Neural cell (in vitro differentiated cells): ENCODE measurements around the gene SPATA32. TPM values are rescaled to one million over a fixed set of nuclear protein-coding genes. Genes with fewer than 3 reads are reported as not detected.

Experiments
- H2AFZ ChIP-seq: fragments of 200-600, 300-800 bp; sonication (generic), shearing (Covaris generic); 2 replicates; pipeline ENCODE4 v1.6.0; 2014; ENCODE audit warnings: low read depth, mild to moderate bottlenecking, antibody characterized with exemption, low read length, moderate library complexity
- H3F3A ChIP-seq: fragments of 200-600 bp; shearing (Covaris generic); 2 replicates; pipeline ENCODE4 v1.6.1; 2016; ENCODE audit warnings: mild to moderate bottlenecking, moderate library complexity, mixed read lengths, antibody characterized with exemption, low read length; ENCODE audit not compliant: insufficient read depth, poor library complexity, severe bottlenecking
- H3K27ac ChIP-seq: fragments of 200-600, 300-800 bp; sonication (generic), shearing (Covaris generic); 2 replicates; pipeline ENCODE4 v1.5.1; 2014; ENCODE audit warnings: mild to moderate bottlenecking, low read length, moderate library complexity
- H3K27me3 ChIP-seq: fragments of 300-800, 200-600 bp; sonication (generic), shearing (Covaris generic); 2 replicates; pipeline ENCODE4 v1.6.0; 2014; ENCODE audit warnings: mild to moderate bottlenecking, low read depth, low read length, moderate library complexity; ENCODE audit not compliant: insufficient read depth
- H3K36me3 ChIP-seq: fragments of 300-800, 200-600 bp; sonication (generic), shearing (Covaris generic); 2 replicates; pipeline ENCODE4 v1.5.1; 2014; ENCODE audit warnings: mild to moderate bottlenecking, antibody characterized with exemption, low read length, moderate library complexity; ENCODE audit not compliant: insufficient read depth
- H3K4me2 ChIP-seq: fragments of 300-800, 200-600 bp; sonication (generic), shearing (Covaris generic); 2 replicates; pipeline ENCODE4 v1.6.0; 2014; ENCODE audit warnings: mild to moderate bottlenecking, low read length
- H3K4me3 ChIP-seq: fragments of 300-800, 200-600 bp; sonication (generic), shearing (Covaris generic); 2 replicates; pipeline ENCODE4 v1.5.1; 2014; ENCODE audit warnings: mild to moderate bottlenecking, low read length, moderate library complexity
- H3K79me2 ChIP-seq: fragments of 200-600 bp; shearing (Covaris generic); replicated peaks from 2 replicates; pipeline ENCODE4 v1.6.0; 2014; ENCODE audit warnings: mild to moderate bottlenecking, low read length, moderate library complexity; ENCODE audit not compliant: insufficient read depth
- H3K9ac ChIP-seq: fragments of 300-800, 200-600 bp; sonication (generic), shearing (Covaris generic); 2 replicates; pipeline ENCODE4 v1.6.1; 2016; ENCODE audit warnings: mild to moderate bottlenecking, low read length, mixed read lengths
- H3K9me2 ChIP-seq: fragments of 200-600 bp; shearing (Covaris generic); 2 replicates; pipeline ENCODE4 v1.6.1; 2016; ENCODE audit warnings: mild to moderate bottlenecking, low read length, mixed read lengths; ENCODE audit not compliant: insufficient read depth
- H3K9me3 ChIP-seq: fragments of 200-600, 300-800 bp; sonication (generic), shearing (Covaris generic); 2 replicates; pipeline ENCODE4 v1.6.1; 2016; ENCODE audit warnings: mild to moderate bottlenecking, mixed run types, low read length, moderate library complexity, mixed read lengths
- H4K20me1 ChIP-seq: fragments of 200-600 bp; shearing (Covaris generic); 2 replicates; pipeline ENCODE4 v1.6.1; 2016; ENCODE audit warnings: mild to moderate bottlenecking, mixed run types; ENCODE audit not compliant: insufficient read depth
- EP300 ChIP-seq: fragments of 450-650 bp; conservative IDR thresholded peaks from 2 replicates; pipeline ENCODE4 v1.6.1; 2014; ENCODE audit warnings: antibody characterized with exemption, mild to moderate bottlenecking, moderate library complexity; ENCODE audit not compliant: poor library complexity, severe bottlenecking
- EZH2 ChIP-seq: fragments of 200-600, 300-800 bp; shearing (Covaris generic), sonication (generic); IDR thresholded peaks from 2 replicates; pipeline ENCODE4 v1.6.1; 2014; ENCODE audit warnings: antibody characterized with exemption, low read length, borderline replicate concordance, mild to moderate bottlenecking; ENCODE audit not compliant: insufficient read depth, poor library complexity, severe bottlenecking
- MXI1 ChIP-seq: fragments of 450-650 bp; conservative IDR thresholded peaks from 2 replicates; pipeline ENCODE4 v1.6.1; 2014; ENCODE audit warnings: antibody characterized with exemption, mild to moderate bottlenecking; ENCODE audit not compliant: poor library complexity, severe bottlenecking
- POLR2AphosphoS5 ChIP-seq: IDR thresholded peaks from 2 replicates; pipeline ENCODE4 v1.6.1; 2012
- RAD21 ChIP-seq: fragments of 450-650 bp; conservative IDR thresholded peaks from 2 replicates; pipeline ENCODE4 v1.6.1; 2014; ENCODE audit warnings: antibody characterized with exemption, mild to moderate bottlenecking, moderate library complexity
- SMC3 ChIP-seq: fragments of 450-650 bp; conservative IDR thresholded peaks from 2 replicates; pipeline ENCODE4 v1.6.1; 2014; ENCODE audit warnings: antibody characterized with exemption, mild to moderate bottlenecking, moderate library complexity; ENCODE audit not compliant: poor library complexity
- TAF1 ChIP-seq: IDR thresholded peaks from 2 replicates; pipeline ENCODE4 v1.6.1; 2012; ENCODE audit warnings: low read depth
- polyA plus RNA-seq: library from polyadenylated mRNA; depleted of rRNA; stranded (reverse); fragments of >200 nt; gene quantifications from 2 replicates; pipeline ENCODE4 v1.2.3, GENCODE V29; 2014
- TF ChIP-seq, protein P1 (sequence below): fragments of 450-650 bp; IDR thresholded peaks from 2 replicates; pipeline ENCODE4 v1.5.1; 2014; ENCODE audit warnings: antibody characterized with exemption, mild to moderate bottlenecking, moderate library complexity; ENCODE audit not compliant: poor library complexity, severe bottlenecking
- TF ChIP-seq, protein P2 (sequence below): IDR thresholded peaks from 2 replicates; pipeline ENCODE4 v1.6.1; 2012; ENCODE audit warnings: borderline replicate concordance

Gene SPATA32
- polyA plus RNA-seq, 1 donor from 2014 or later = not detected

DNA sequence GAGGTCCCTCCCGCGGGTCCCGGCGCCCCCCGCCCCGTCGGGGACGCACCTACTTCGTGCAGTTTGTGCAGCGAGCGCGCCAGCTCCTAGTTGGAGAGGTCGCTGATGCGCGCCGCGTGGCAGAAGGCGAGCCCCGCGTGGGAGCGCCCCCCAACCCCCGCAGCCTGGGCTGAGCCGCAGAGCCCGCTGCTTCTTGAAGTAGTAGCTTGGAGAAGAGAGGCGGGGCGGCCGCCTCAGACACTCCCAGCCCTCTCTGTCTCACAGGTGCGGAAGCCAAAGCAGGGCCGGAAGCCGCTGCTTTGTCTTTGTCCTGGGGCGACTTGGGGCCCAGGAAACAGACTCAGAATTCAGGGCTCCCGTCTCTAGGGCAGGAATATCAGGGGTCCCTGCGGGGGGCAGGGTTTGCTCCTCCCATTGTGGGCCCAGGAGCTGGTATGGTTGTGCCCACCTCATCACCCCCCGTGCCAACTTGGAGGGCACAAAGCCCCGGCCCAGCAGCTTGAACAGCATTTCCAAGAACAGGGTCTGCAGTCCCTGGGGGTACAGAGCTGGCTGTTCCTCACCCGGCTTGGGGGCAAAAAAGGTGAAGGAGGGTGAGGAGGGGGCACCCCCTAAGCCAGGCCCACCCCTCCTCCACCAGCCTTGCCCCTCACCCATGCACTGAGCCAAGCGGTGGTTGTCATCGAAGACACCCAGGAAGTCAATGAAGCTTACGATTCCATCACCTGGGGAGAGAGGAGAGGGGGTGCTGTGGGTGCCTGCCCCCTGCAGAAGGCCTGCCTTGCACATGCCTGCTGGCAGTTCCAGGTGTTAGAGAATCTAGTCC, 13.5 kb downstream of the SPATA32 start:
- H2AFZ ChIP-seq = no peak overlapping the region
- no peaks in the 10 kb centered on the region for H3F3A ChIP-seq
- H3K9me3 ChIP-seq = no peaks in the 10 kb centered on the region
- no peak overlapping the region for H3K4me2 ChIP-seq
- H4K20me1 ChIP-seq = no peaks in the 10 kb centered on the region
- peak overlapping the region; percentile 64 for H3K4me3 ChIP-seq
- TF ChIP-seq, protein P1, sequence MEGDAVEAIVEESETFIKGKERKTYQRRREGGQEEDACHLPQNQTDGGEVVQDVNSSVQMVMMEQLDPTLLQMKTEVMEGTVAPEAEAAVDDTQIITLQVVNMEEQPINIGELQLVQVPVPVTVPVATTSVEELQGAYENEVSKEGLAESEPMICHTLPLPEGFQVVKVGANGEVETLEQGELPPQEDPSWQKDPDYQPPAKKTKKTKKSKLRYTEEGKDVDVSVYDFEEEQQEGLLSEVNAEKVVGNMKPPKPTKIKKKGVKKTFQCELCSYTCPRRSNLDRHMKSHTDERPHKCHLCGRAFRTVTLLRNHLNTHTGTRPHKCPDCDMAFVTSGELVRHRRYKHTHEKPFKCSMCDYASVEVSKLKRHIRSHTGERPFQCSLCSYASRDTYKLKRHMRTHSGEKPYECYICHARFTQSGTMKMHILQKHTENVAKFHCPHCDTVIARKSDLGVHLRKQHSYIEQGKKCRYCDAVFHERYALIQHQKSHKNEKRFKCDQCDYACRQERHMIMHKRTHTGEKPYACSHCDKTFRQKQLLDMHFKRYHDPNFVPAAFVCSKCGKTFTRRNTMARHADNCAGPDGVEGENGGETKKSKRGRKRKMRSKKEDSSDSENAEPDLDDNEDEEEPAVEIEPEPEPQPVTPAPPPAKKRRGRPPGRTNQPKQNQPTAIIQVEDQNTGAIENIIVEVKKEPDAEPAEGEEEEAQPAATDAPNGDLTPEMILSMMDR = no peak
- no peak for TF ChIP-seq TAF1
- no peak for TF ChIP-seq EP300
- TF ChIP-seq, protein P2, sequence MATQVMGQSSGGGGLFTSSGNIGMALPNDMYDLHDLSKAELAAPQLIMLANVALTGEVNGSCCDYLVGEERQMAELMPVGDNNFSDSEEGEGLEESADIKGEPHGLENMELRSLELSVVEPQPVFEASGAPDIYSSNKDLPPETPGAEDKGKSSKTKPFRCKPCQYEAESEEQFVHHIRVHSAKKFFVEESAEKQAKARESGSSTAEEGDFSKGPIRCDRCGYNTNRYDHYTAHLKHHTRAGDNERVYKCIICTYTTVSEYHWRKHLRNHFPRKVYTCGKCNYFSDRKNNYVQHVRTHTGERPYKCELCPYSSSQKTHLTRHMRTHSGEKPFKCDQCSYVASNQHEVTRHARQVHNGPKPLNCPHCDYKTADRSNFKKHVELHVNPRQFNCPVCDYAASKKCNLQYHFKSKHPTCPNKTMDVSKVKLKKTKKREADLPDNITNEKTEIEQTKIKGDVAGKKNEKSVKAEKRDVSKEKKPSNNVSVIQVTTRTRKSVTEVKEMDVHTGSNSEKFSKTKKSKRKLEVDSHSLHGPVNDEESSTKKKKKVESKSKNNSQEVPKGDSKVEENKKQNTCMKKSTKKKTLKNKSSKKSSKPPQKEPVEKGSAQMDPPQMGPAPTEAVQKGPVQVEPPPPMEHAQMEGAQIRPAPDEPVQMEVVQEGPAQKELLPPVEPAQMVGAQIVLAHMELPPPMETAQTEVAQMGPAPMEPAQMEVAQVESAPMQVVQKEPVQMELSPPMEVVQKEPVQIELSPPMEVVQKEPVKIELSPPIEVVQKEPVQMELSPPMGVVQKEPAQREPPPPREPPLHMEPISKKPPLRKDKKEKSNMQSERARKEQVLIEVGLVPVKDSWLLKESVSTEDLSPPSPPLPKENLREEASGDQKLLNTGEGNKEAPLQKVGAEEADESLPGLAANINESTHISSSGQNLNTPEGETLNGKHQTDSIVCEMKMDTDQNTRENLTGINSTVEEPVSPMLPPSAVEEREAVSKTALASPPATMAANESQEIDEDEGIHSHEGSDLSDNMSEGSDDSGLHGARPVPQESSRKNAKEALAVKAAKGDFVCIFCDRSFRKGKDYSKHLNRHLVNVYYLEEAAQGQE = no peak
- TF ChIP-seq EZH2 = no peak
- no peak for TF ChIP-seq RAD21
- no peak for TF ChIP-seq SMC3
- no peak for TF ChIP-seq MXI1
- TF ChIP-seq POLR2AphosphoS5 = no peak
- no peak overlapping the region for H3K27ac ChIP-seq
- H3K9ac ChIP-seq = peak overlapping the region; percentile 51
- peaks cover 21% of the 10 kb centered on the region for H3K27me3 ChIP-seq
- no peaks in the 10 kb centered on the region for H3K9me2 ChIP-seq
- no peaks in the 10 kb centered on the region for H3K79me2 ChIP-seq
- H3K36me3 ChIP-seq = no peaks in the 10 kb centered on the region

DNA sequence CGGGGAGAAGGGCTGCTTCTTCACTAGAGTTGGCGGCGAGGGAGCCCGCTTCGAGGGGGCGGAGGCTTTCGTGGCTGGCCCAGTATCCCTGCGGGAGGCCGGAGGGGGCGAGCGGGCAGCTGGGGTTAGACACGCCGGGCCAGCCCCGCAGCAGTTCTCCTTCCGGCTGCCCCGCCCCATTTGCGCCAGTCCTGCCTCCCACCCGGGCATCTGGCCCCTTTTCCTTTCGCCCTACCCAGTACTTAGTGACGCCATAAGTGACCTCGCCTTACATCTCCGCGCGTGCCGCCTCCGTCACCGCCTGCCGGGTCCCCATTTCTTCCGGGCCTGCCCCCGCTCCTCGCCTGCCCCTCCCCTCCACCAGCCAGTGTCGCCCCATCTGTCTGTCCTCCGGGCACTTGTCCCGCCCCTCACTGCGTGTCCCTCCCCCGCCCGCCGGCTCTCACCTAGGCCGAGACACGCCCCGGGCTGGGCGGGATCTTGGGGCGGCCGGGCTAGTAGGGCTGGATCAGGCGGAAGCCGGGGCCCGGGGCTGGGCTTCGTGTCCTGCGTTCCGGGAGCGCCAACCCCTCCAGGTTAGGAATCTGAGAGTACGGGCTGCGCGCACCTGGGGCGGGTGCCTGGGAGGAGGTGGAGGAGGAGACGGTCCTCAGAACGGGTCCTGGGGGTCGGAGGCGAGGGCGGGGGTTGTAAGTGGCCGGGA, 14.3 kb downstream of the SPATA32 start:
- no peak overlapping the region for H3K4me2 ChIP-seq

More for the DNA sequence above, 14.3 kb downstream of the SPATA32 start:
- no peaks in the 10 kb centered on the region for H4K20me1 ChIP-seq
- H3K9ac ChIP-seq = peak overlapping the region; percentile 51
- TF ChIP-seq TAF1 (no peak), POLR2AphosphoS5 (no peak), MXI1 (peak; percentile 5), RAD21 (no peak), EZH2 (no peak)
- TF ChIP-seq, protein P2 = peak; percentile 15
- TF ChIP-seq, protein P1 = no peak
- no peaks in the 10 kb centered on the region for H3K9me2 ChIP-seq
- no peaks in the 10 kb centered on the region for H3K79me2 ChIP-seq
- H2AFZ ChIP-seq = peak overlapping the region; percentile 76
- no peaks in the 10 kb centered on the region for H3F3A ChIP-seq
- peaks cover 21% of the 10 kb centered on the region for H3K27me3 ChIP-seq
- peak overlapping the region; percentile 64 for H3K4me3 ChIP-seq
- H3K36me3 ChIP-seq = no peaks in the 10 kb centered on the region
- no peaks in the 10 kb centered on the region for H3K9me3 ChIP-seq
- H3K27ac ChIP-seq = peak overlapping the region; percentile 20
